Common myeloid progenitor, CD34-positive (primary cell): Measurements from ENCODE around the gene APBB1IP.
"Not testable (repeated sequence)": the region's sequence is repeated elsewhere in the genome, so short reads cannot be mapped to it uniquely, and the experiment has no call there.

Experiments used
- CTCF ChIA-PET: fragments of 350-600 bp; sonication (Branson Sonifier 250); formaldehyde crosslinking; loops from one replicate; lab custom pipeline; 2021; ENCODE audit warnings: antibody characterized with exemption; lab: Charles Lee
- POLR2A ChIA-PET: fragments of 350-600 bp; sonication (Branson Sonifier 250); formaldehyde crosslinking; loops from one replicate; lab custom pipeline; 2021; ENCODE audit warnings: antibody characterized with exemption; lab: Charles Lee
- DNase-seq, 3 donors: peaks; one replicate each; pipeline versions ENCODE4 v3.0.0 to v3.0.0-alpha.2; 2013
- H3K27ac ChIP-seq, 2 experiments: 1 replicate in 1 of 2; 2 replicates in 1 of 2; pipeline ENCODE4 v1.7.0; 2013; ENCODE audit warnings: inconsistent platforms in 2 of 2, low read length in 2 of 2, mild to moderate bottlenecking in 2 of 2, low read depth in 1 of 2, moderate library complexity in 1 of 2; ENCODE audit not compliant: severe bottlenecking in 2 of 2, insufficient read depth in 1 of 2, poor library complexity in 1 of 2
- H3K27me3 ChIP-seq, 5 experiments: replicated peaks in 2 of 5; 1 replicate in 3 of 5; 2 replicates in 2 of 5; pipeline versions ENCODE4 v1.6.1 to v1.7.0; 2013; ENCODE audit warnings: low read length in 4 of 5, mild to moderate bottlenecking in 2 of 5, moderate library complexity in 2 of 5, inconsistent platforms in 1 of 5; ENCODE audit not compliant: insufficient read depth in 5 of 5, control insufficient read depth in 4 of 5
- H3K36me3 ChIP-seq, 4 experiments: 1 replicate in 2 of 4; 2 replicates in 2 of 4; pipeline versions ENCODE4 v1.6.1 to v1.7.0; 2013; ENCODE audit warnings: low read length in 3 of 4, control low read depth in 1 of 4, mild to moderate bottlenecking in 1 of 4; ENCODE audit not compliant: control insufficient read depth in 4 of 4, insufficient read depth in 4 of 4
- H3K4me1 ChIP-seq, 4 experiments: 1 replicate in 3 of 4; 2 replicates in 1 of 4; pipeline versions ENCODE4 v1.6.1 to v1.7.1; 2013; ENCODE audit warnings: low read length in 3 of 4, mild to moderate bottlenecking in 3 of 4, control low read depth in 1 of 4, inconsistent platforms in 1 of 4, moderate library complexity in 1 of 4; ENCODE audit not compliant: control insufficient read depth in 4 of 4, insufficient read depth in 4 of 4; ENCODE audit errors: control extremely low read depth in 1 of 4
- H3K4me3 ChIP-seq, 7 experiments: 1 replicate in 4 of 7; 2 replicates in 3 of 7; pipeline versions ENCODE4 v1.5.1 to v1.7.0; 2013; ENCODE audit warnings: mild to moderate bottlenecking in 7 of 7, low read length in 6 of 7, moderate library complexity in 6 of 7, inconsistent platforms in 2 of 7, low read depth in 2 of 7, control low read depth in 1 of 7; ENCODE audit not compliant: insufficient read depth in 4 of 7, control insufficient read depth in 1 of 7; ENCODE audit errors: extremely low read depth in 1 of 7
- H3K9me3 ChIP-seq, 5 experiments: 1 replicate in 4 of 5; 2 replicates in 1 of 5; pipeline versions ENCODE4 v1.6.1 to v1.7.1; 2013; ENCODE audit warnings: low read length in 4 of 5, mild to moderate bottlenecking in 2 of 5, inconsistent platforms in 1 of 5, low read depth in 1 of 5, moderate library complexity in 1 of 5; ENCODE audit not compliant: control insufficient read depth in 4 of 5, insufficient read depth in 2 of 5; ENCODE audit errors: control extremely low read depth in 1 of 5
- WGBS: methylation state at CpG from one replicate; pipeline ENCODE4 v1.1.5; 2013; ENCODE audit not compliant: insufficient coverage; 5-methylcytosine and 5-hydroxymethylcytosine counted together

APBB1IP gene

DNA sequence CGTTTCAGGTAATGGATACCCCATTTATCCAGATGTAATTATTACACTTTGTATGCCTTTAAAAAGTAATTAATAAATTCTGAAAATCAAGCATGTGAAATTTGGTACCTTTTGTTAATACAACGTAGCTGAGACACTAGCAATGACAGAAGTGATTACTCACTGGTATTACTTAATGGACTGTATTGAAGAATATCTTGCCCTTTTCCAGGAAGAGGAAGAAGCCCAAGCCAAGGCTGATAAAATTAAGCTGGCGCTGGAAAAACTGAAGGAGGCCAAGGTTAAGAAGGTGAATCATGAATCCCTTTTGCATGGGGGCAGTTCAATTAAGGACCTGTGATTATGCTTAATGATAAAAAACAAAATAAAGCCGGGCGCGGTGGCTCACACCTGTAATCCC, 64.8 kb downstream of the APBB1IP start:
- DNase-seq = no peak
- peaks cover 28 to 88% (median 52%) of the 10 kb centered on the region in 4 experiments for H3K36me3 ChIP-seq
- no peak overlapping the region for H3K4me3 ChIP-seq
- ChIA-PET POLR2A (interaction anchor here (0.7 kb wide), 1 partner anchor 68 kb away, joined by 5 read pairs; no protein-coding TSS in a partner anchor), CTCF (interaction anchor here (1.1 to 3.4 kb wide), 10 partner anchors 12 to 168 kb away, joined by 3 to 17 read pairs (median 4); no protein-coding TSS in a partner anchor)
- H3K9me3 ChIP-seq = no peaks in the 10 kb centered on the region
- no peak overlapping the region for H3K27ac ChIP-seq
- WGBS = 86% methylated on average over 1 of the region's 6 CpGs
- no peaks in the 10 kb centered on the region for H3K27me3 ChIP-seq
- H3K4me1 ChIP-seq = peaks cover 0 to 8% (median 0%) of the 10 kb centered on the region in 4 experiments

DNA sequence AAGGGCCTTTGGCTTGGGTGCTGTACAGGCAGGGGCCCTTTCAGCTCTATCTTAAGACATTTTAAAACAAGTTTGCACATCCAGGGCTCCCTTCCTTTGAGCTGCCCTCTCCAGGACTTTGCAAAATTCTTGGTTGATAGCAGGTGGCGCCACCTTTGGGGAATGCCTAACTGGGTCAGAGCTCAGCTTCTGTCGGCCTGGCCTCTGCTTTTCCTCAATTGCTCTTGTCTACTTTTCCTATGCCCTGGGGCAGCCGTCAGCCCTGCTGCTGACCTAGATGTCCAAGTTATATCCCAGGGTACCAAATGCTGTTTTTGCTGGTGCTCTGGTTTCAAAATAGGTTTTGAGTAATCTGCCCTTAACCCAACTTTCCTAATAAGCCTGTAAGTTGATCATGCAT, 65.8 kb downstream of the APBB1IP start:
- ChIA-PET CTCF (interaction anchor here (1.1 to 3.4 kb wide), 12 partner anchors 11 to 169 kb away, joined by 3 to 17 read pairs (median 4); no protein-coding TSS in a partner anchor), POLR2A (no interaction called here)
- peaks cover 0 to 8% (median 0%) of the 10 kb centered on the region in 4 experiments for H3K4me1 ChIP-seq
- no peak overlapping the region for H3K4me3 ChIP-seq
- peaks cover 27 to 87% (median 53%) of the 10 kb centered on the region in 4 experiments for H3K36me3 ChIP-seq
- H3K27me3 ChIP-seq = no peaks in the 10 kb centered on the region
- peak in 2 of 3 donors; percentile 35 to 43 for DNase-seq
- no peaks in the 10 kb centered on the region for H3K9me3 ChIP-seq
- H3K27ac ChIP-seq = no peak overlapping the region
- 100% methylated on average over 1 of the region's 3 CpGs for WGBS

DNA sequence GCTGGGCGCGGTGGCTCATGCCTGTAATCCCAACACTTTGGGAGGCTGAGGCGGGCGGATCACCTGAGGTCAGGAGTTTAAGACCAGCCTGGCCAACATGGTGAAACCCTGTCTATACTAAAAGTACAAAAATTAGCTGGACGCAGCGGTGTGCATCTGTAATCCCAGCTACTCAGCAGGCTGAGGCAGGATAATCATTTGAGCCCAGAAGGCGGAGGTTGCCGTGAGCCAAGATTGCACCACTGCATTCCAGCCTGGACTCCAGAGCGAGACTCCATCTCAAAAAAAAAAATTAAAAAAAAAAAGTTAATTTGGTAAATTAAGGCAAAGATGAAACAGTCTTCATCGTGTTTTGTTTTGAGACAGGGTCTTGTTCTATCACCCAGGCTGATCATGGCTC, 66.3 kb downstream of the APBB1IP start:
- H3K4me1 ChIP-seq, DNase-seq, H3K27me3 ChIP-seq, H3K4me3 ChIP-seq, POLR2A ChIA-PET, H3K27ac ChIP-seq, H3K9me3 ChIP-seq: not testable (repeated sequence)
- H3K36me3 ChIP-seq = peaks cover 27 to 88% (median 56%) of the 10 kb centered on the region in 4 experiments
- 100% methylated on average over 3 of the region's 10 CpGs for WGBS
- CTCF ChIA-PET = interaction anchor here (1.1 to 3.4 kb wide), 10 partner anchors 11 to 62 kb away, joined by 3 to 17 read pairs (median 4); no protein-coding TSS in a partner anchor

DNA sequence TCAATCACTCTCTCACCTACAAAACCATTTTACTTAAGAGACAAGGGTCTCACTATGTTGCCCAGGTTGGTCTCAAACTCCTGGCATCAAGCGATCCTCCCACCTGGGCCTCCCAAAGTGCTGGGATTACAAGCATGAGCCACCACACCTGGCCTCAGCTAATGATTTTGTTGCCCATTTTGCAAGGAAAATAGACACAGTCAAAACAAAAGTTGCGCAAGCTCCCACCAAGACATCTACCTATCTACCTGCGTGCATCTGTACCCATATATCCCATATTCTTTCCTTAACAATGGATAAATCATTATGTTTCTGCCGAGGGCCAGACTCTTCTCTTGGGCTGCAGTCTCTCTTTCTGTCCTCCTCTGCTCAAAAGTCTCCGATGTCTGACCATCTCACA, 67.3 kb downstream of the APBB1IP start:
- Histone ChIP-seq H3K36me3 (peaks cover 32 to 82% (median 54%) of the 10 kb centered on the region in 4 experiments), H3K4me3 (no peak overlapping the region), H3K27me3 (no peaks in the 10 kb centered on the region), H3K9me3 (no peaks in the 10 kb centered on the region), H3K4me1 (peaks cover 0 to 8% (median 0%) of the 10 kb centered on the region in 4 experiments), H3K27ac (no peak overlapping the region)
- DNase-seq = no peak
- ChIA-PET POLR2A (no interaction called here), CTCF (no interaction called here)
- WGBS = 97% methylated on average over 5 of the region's 5 CpGs

DNA sequence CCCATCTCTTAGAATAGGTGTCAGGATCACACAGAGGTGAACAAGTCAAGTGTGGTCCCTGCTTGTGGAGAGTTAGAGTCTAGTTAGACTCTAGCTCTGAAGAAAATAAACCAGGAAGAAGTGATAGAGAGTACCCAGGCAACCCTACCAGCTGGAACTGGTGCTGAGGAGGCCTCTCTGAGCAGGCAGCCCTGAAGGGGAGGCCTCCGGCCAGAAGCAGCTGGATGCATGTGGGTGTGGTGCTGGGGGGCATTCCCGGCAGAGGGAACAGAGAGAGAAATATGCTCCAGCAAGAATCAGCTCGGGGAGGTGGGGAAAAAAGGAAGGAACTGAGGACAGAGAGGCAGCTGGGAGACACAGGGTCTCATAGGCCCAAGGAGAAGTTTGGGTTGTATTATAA, 68.6 kb downstream of the APBB1IP start:
- Histone ChIP-seq H3K36me3 (peaks cover 27 to 82% (median 54%) of the 10 kb centered on the region in 4 experiments), H3K27ac (peak overlapping the region in 1 of 2 experiments; percentile 17), H3K4me3 (no peak overlapping the region), H3K4me1 (peaks cover 0 to 8% (median 0%) of the 10 kb centered on the region in 4 experiments), H3K27me3 (no peaks in the 10 kb centered on the region), H3K9me3 (no peaks in the 10 kb centered on the region)
- CTCF ChIA-PET = interaction anchor here (1.0 kb wide), 1 partner anchor 93 kb away, joined by 4 read pairs; no protein-coding TSS in a partner anchor
- DNase-seq = no peak
- 97% methylated on average over 3 of the region's 3 CpGs for WGBS
- POLR2A ChIA-PET = no interaction called here

DNA sequence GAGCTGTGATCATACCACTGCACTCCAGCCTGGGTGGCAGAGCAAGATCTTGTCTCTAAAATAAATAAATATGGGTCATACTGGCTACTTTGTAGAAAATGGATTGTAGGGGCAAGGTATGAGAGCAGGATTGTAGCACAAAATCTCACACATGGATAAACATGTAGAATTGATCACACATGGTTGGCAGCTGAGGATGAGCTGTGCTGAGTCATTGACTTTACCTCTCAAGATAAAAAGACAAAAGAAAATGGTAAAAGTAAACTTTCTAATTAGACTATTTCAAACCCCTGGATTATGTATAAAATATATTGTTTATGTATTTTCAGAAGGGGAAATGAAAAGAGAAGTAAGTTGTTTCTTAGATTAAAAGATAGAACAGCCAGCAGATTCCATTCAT, 69.3 kb downstream of the APBB1IP start:
- no peak for DNase-seq
- Histone ChIP-seq H3K27me3 (no peaks in the 10 kb centered on the region), H3K4me3 (no peak overlapping the region), H3K9me3 (peaks cover 0 to 4% (median 0%) of the 10 kb centered on the region in 5 experiments), H3K4me1 (peaks cover 0 to 8% (median 0%) of the 10 kb centered on the region in 4 experiments), H3K27ac (peak overlapping the region in 1 of 2 experiments; percentile 17), H3K36me3 (peaks cover 31 to 83% (median 57%) of the 10 kb centered on the region in 4 experiments)
- POLR2A ChIA-PET = no interaction called here
- CTCF ChIA-PET = no interaction called here

DNA sequence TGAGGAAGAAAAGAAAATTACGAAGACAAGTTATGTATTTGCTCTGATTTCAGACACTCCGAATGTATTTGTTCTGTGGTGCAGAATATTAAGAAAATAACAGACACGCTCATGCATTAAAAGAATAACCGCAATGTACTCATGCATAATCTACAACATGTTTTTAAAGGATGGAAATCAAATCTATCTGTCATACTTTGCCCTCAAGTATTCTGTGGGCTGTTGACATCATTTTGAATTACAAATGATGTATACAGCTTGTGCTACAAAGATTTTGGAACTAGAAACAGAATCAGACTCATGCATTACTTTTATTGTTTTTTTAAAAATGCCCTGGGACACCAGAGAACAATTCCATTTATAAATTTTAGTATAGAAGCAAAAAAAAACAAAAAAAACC, 69.9 kb downstream of the APBB1IP start:
- H3K4me1 ChIP-seq = peaks cover 0 to 8% (median 0%) of the 10 kb centered on the region in 4 experiments
- CTCF ChIA-PET = interaction anchor here (1.6 kb wide), 1 partner anchor 174 kb away, joined by 4 read pairs; no protein-coding TSS in a partner anchor
- no peak for DNase-seq
- peaks cover 35 to 83% (median 58%) of the 10 kb centered on the region in 4 experiments for H3K36me3 ChIP-seq
- no peak overlapping the region for H3K4me3 ChIP-seq
- POLR2A ChIA-PET = no interaction called here
- WGBS = 100% methylated on average over 2 of the region's 4 CpGs
- H3K27me3 ChIP-seq = no peaks in the 10 kb centered on the region
- peak overlapping the region in 1 of 2 experiments; percentile 17 for H3K27ac ChIP-seq
- H3K9me3 ChIP-seq = peaks cover 0 to 10% (median 0%) of the 10 kb centered on the region in 5 experiments
